Upper lobe of left lung (tissue), 4 donors: ENCODE data around the gene ACTG1.

Experiments used
- CTCF ChIP-seq, 6 experiments: fragments of 450-650 bp in 4 of 6; fragments of 200-600 bp in 2 of 6; sonication (generic) in 2 of 6; IDR thresholded peaks; one replicate each; pipeline ENCODE4 v1.5.1; 2016 to 2019; ENCODE audit warnings: antibody characterized with exemption in 6 of 6
- POLR2A ChIP-seq, 4 donors: fragments of 450-650 bp; IDR thresholded peaks; one replicate each; pipeline ENCODE4 v1.5.1; 2016 to 2017; ENCODE audit warnings: antibody characterized with exemption in 4 of 4, mild to moderate bottlenecking in 2 of 4

- no peak for TF ChIP-seq CTCF (IDR thresholded peaks at IDR 0.05)
- no peak for TF ChIP-seq POLR2A (IDR thresholded peaks at IDR 0.05)
These were observed 25.4 kb upstream of the ACTG1 start for GRCh38 chr17:81537856-81538555.
